Femur (tissue), 1 donor: ENCODE data around the gene LRRC10.
"Not testable (repeated sequence)": the region's sequence is repeated elsewhere in the genome, so short reads cannot be mapped to it uniquely, and the experiment has no call there.

Experiments
- DNase-seq: peaks from one replicate; pipeline ENCODE4 v3.0.0-alpha.2; 2017

The LRRC10 gene

GRCh38 chr12:69616025-69616424 lies 5.3 kb upstream of the LRRC10 start:
- no peak for DNase-seq

- no peak for DNase-seq
These were observed 2.6 kb upstream of the LRRC10 start for GRCh38 chr12:69613351-69613750.

- DNase-seq = no peak
These were observed 581 bp downstream of the LRRC10 start for GRCh38 chr12:69610126-69610525.

GRCh38 chr12:69608114-69608513 lies 2.6 kb downstream of the LRRC10 start:
- no peak for DNase-seq

- DNase-seq = not testable (repeated sequence)
These were observed 6.4 kb downstream of the LRRC10 start for GRCh38 chr12:69604275-69604674.

DNA sequence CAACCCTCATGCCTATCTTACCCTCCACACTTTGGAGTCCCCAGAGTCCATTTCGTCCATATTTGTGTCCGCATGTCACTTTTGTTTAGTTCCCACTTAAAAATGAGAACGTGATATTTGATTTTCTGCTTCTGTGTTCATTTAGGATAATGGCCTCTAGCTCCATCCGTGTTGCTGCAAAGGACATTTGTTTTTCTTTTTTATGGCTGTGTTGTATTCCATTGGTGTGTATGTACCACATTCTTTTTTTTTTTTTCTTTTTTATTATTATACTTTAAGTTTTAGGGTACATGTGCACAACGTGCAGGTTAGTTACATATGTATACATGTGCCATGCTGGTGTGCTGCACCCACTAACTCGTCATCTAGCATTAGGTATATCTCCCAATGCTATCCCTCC lies 7.2 kb downstream of the LRRC10 start:
- not testable (repeated sequence) for DNase-seq

DNA sequence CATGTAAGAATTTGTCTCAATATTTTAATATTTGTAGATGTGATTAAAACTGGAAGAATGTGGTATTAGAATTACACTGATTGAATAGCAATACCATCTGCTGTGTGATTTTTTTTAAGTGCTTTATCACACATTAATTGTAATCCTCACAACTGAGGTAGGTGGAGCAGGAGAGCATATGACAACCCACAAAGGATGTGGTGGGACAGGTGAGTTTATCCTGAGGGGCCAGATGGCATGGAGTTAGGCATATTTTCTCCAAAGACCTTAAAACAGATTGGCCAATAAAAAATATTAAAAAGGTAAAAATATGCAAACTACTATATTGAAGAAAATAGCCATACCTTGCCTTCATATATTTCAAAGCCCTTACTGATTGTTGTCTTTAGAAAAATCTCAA lies 7.8 kb downstream of the LRRC10 start:
- no peak for DNase-seq

- no peak for DNase-seq
These were observed 8.6 kb downstream of the LRRC10 start for GRCh38 chr12:69601962-69602685.

DNA sequence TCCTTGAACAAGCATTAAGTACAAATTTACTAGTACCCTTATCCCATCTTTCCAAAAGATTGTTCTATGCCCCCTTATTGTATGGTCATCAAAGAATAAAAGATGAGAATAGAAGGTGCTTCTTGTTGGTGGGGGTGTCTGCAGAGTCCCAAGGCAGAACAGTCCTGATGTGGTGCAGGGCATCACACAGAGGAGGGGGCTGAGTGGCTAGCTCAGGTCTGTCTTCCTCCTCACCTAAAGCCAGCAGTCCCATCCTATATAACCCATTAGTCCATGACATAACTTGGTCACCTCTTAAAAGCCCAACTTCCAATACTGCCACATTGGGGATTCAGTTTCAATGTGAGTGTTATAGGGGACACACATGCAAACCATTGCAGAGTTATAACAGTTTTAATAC lies 9.9 kb downstream of the LRRC10 start:
- no peak for DNase-seq

- DNase-seq = no peak
These were observed 12.4 kb downstream of the LRRC10 start for GRCh38 chr12:69598174-69598753.

GRCh38 chr12:69595689-69596088 lies 15.0 kb downstream of the LRRC10 start:
- DNase-seq = no peak

GRCh38 chr12:69589082-69589481 lies 21.6 kb downstream of the LRRC10 start:
- no peak for DNase-seq

GRCh38 chr12:69588527-69588926 lies 22.2 kb downstream of the LRRC10 start:
- DNase-seq = no peak

- peak; percentile 98 for DNase-seq
These were observed 25.3 kb downstream of the LRRC10 start, which contains the start of gene CCT2 for GRCh38 chr12:69585189-69586062. TSS of gene CCT2 (plus strand) at chr12:69585459. CDS start at chr12:69585522, 63 bp downstream.

- no peak for DNase-seq
These were observed 27.5 kb downstream of the LRRC10 start for GRCh38 chr12:69583203-69583602.

DNA sequence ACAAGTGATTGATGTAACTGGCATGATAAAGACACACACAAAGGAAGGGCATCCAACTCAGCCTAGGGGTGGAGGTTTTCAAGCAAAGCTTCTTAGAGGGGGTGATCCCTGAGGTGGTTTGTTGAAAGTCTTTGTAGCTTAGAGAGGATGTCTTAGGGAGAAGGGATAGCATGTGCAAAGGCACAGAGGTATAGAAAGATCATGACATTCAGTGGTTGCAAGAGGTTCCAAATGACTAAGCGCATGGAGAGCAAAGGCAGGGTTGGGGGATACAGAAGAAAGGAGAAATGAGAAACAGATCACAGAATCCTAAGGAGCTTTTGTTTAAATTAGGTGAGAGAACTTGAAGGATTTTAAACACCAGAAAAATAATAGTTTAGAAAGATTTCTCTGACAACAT lies 30.6 kb downstream of the LRRC10 start:
- DNase-seq = no peak

- DNase-seq = no peak
These were observed 31.7 kb downstream of the LRRC10 start for GRCh38 chr12:69579029-69579428.

GRCh38 chr12:69578283-69578682 lies 32.4 kb downstream of the LRRC10 start:
- DNase-seq = no peak

DNA sequence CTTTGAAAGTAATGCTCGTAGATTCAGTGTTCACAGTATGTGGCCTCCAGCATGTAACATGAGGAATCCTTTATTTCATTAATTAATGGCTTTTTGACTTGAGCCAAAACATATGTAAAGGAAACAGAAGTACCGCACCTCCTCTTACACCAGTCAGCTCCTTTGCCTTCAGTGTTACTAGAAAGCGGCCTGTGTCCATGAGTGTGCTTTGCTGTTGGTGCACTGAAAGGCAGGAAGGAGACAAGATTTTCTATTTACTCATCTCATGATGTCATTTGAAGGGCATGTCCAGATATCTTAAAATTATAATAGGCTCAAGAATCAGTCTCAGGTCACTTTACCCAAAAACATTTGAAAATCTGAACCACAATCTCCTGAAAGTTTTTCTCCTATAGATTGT lies 35.4 kb downstream of the LRRC10 start:
- DNase-seq = no peak

GRCh38 chr12:69570545-69571399 lies 39.9 kb downstream of the LRRC10 start:
- DNase-seq = peak; percentile 46

DNA sequence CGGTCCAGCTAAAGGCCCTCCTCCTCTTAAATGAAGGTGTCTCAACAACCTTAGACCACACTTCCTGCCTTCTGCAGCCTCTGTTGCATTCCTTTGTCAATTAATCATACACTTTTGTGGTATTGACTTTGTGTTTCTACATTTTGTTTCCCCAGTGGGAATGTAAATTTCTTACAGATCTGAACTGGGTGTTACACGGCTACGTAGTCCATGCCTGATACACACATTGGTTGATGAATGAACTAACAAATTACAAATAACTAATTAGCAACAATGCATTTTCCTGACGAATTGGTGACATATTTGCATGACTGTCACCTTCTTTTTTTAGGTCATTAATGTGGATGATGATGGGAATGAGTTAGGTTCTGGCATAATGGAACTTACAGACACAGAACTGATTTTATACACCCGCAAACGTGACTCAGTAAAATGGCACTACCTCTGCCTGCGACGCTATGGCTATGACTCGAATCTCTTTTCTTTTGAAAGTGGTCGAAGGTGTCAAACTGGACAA lies 40.6 kb downstream of the LRRC10 start:
- DNase-seq = no peak

DNA sequence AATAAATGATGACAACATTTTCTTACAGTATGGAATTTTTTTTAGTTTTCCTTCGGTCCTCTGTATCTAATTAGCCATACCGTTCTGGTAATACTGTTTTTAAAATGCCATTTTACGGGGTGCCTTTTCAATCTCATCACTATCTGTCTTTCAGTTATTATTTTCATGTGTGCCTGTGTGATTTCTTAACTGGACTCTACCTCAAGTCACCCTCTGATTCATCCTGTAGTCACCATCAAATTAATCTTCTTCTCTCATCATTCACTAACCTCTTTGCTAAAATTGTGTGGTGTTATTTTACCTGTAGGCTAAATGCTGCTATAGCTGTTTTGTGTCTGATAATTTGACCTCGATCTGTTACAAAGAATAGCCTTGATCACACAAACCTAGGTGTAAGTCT lies 41.5 kb downstream of the LRRC10 start:
- DNase-seq = no peak

DNA sequence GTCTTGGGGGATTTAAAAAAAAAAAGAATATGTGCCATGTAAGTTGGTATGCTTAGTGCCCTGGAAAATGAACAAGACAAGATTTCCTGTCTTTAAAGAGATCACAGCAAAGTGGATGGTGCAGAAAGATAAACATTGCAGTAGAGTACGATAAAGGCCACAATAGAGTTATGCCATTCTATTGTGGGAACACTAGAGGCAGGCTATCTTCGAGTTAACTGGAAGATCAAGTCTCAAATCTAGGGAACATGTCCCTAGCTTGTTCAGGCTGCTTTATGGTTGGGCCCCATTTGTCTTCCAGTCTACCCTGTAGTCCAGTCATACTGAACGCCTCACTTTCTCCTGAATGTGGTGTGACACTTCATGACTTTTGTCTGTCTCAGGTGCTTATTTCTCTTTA lies 44.1 kb downstream of the LRRC10 start:
- no peak for DNase-seq
